C4-2B (cell line): ENCODE data around the gene NAV1.

Experiments
- H3K27ac ChIP-seq: fragments of 450-650 bp; 2 replicates; pipeline ENCODE4 v1.5.1; 2017
- CTCF ChIP-seq: fragments of 450-650 bp; conservative IDR thresholded peaks from 2 replicates; pipeline ENCODE4 v1.5.1; 2017; ENCODE audit warnings: mild to moderate bottlenecking
- ZFX ChIP-seq: fragments of 450-650 bp; IDR thresholded peaks from 2 replicates; pipeline ENCODE4 v1.6.1; 2017

The NAV1 gene

GRCh38 chr1:201562659-201563405 is 23.9 kb downstream of the NAV1 start:
- TF ChIP-seq ZFX: no peak
- no peak for TF ChIP-seq CTCF
- no peak overlapping the region for H3K27ac ChIP-seq

GRCh38 chr1:201563406-201563780 is 24.5 kb downstream of the NAV1 start:
- H3K27ac ChIP-seq: no peak overlapping the region
- TF ChIP-seq ZFX: no peak
- no peak for TF ChIP-seq CTCF

GRCh38 chr1:201563941-201564340 is 25.0 kb downstream of the NAV1 start:
- H3K27ac ChIP-seq: no peak overlapping the region
- TF ChIP-seq CTCF: no peak
- TF ChIP-seq ZFX: no peak

- no peak for TF ChIP-seq CTCF
- TF ChIP-seq ZFX: no peak
- no peak overlapping the region for H3K27ac ChIP-seq
Observed at GRCh38 chr1:201565024-201565730, 26.2 kb downstream of the NAV1 start.

- TF ChIP-seq CTCF: no peak
- no peak for TF ChIP-seq ZFX
Observed at GRCh38 chr1:201565771-201566528, 27.0 kb downstream of the NAV1 start.

GRCh38 chr1:201566529-201566823 is 27.5 kb downstream of the NAV1 start:
- TF ChIP-seq CTCF: no peak
- no peak for TF ChIP-seq ZFX
- no peak overlapping the region for H3K27ac ChIP-seq

More at GRCh38 chr1:201565771-201566528, 27.0 kb downstream of the NAV1 start:
- H3K27ac ChIP-seq: no peak overlapping the region
